HG03280 (cell line): ENCODE data around the gene SYNJ1.

Experiments used
- ATAC-seq: cut with Tn5 transposase; IDR thresholded peaks from one replicate; pipeline ENCODE4 v1.9.1; 2021; ENCODE audit warnings: mild to moderate bottlenecking, moderate library complexity; ENCODE audit not compliant: unreplicated experiment

The SYNJ1 gene

GRCh38 chr21:32585970-32586369 is 141.8 kb downstream of the SYNJ1 start:
- ATAC-seq = no peak

DNA sequence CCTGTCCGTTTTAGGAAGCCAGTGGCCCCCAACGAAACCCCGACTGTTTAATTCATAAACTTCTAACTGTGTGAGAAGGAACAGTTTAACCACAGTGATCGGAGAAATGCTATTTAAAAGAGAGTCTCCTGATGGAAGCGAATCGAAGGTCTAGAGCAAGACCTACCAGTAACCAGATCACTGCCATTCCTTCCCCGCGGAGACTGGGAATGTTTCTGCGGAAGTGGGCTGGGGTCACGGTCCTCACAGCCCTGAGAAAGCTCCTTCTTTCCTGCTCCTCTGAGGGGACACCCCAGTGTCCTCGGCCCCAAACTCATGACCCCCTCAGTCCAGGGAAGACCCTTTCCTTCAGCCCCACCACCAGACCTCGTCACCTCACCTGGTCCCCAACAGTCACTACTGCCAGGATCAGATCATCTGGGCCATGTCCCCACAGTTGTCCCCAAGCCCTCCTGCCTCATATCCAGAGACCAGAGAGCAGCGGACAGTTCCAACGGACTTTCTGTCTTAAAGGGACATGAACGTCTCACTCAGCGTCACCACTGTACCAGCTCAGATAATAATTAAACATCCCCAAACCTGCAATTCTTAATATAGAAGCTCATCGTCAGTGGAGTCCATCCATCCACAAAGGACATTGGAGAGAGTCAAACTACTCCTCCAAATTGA is 142.6 kb downstream of the SYNJ1 start, which contains the start of gene TCP10L:
Gene TCP10L (minus strand): TSS at position 482 of the 669 bp plus-strand sequence. CDS start 1,219 bp downstream, outside the sequence.
- no peak for ATAC-seq

GRCh38 chr21:32584472-32584871 is 143.3 kb downstream of the SYNJ1 start:
- no peak for ATAC-seq

DNA sequence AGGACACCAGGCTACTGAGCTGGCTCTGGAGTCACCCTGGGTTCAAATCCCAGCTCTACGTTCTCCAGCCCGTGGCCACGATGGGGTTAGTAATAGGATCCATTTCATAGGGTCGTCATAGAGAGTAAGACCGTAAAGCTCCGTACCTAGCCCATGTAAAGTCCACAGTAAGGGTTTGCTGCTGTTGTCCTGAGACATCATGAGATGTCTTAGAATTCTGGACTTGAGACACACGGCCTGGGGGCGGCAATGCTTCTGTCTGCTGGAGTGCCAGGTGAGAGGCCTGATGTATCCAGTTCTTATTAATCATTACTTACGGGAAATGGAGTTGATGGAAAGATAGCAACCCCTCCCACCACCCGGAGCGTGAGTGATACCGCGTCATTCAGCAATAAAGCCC is 146.1 kb downstream of the SYNJ1 start:
- ATAC-seq = no peak

GRCh38 chr21:32580949-32581348 is 146.9 kb downstream of the SYNJ1 start:
- ATAC-seq = no peak
